HepG2 (cell line): ENCODE data around the gene TTC21B. TPM values are rescaled to one million over a fixed set of nuclear protein-coding genes. Genes with fewer than 3 reads are reported as not detected.

Experiments used
- ATAC-seq: fragments of 200-7000 bp; cut with Tn5 transposase; 3 replicates; pipeline ENCODE4 v1.9.1; 2020; ENCODE audit warnings: mild to moderate bottlenecking, moderate library complexity
- BruUV-seq: library from RNA; stranded (reverse); fragments of 400-500 nt; replicated peaks from 2 replicates; lab custom pipeline; 2021; lab: Mats Ljungman, UMichigan
- CTCF ChIA-PET: fragments of 300-600 bp; formaldehyde crosslinking; extraction: SDS; loops from one replicate; lab custom pipeline; 2021; ENCODE audit warnings: low total read pairs, inconsistent platforms, low intra/inter-chr PET ratio; lab: Yijun Ruan, JAX
- POLR2A ChIA-PET: fragments of 350-600 bp; sonication (Branson Sonifier 250); formaldehyde crosslinking; loops from one replicate; lab custom pipeline; 2020; ENCODE audit warnings: antibody characterized with exemption, inconsistent platforms; lab: Yijun Ruan, JAX
- DNase-seq: peaks from one replicate; pipeline ENCODE4 v3.0.0-alpha.2; 2015; ENCODE audit warnings: low spot score
- FAIRE-seq: peaks from 3 replicates; lab custom pipeline; 2011; peaks lifted over from hg19 to GRCh38; lab: Jason Lieb, UNC
- H2AFZ ChIP-seq: one replicate; pipeline ENCODE4 v1.6.1; 2011; ENCODE audit warnings: low read length, inconsistent platforms
- H3K27ac ChIP-seq: fragments of 300-600 bp; 3 replicates; pipeline ENCODE4 v1.8.0; 2011; ENCODE audit warnings: mixed run types, mild to moderate bottlenecking, mixed read lengths, low read length, inconsistent platforms; ENCODE audit not compliant: insufficient read depth; ENCODE audit errors: extremely low read length
- H3K27me3 ChIP-seq, 2 experiments: fragments of 200-600 bp in 1 of 2; 2 replicates in 1 of 2; 3 replicates in 1 of 2; pipeline versions ENCODE4 v1.6.0 to v1.8.0; 2011; ENCODE audit warnings: low read length in 2 of 2, mild to moderate bottlenecking in 2 of 2, moderate library complexity in 2 of 2, inconsistent platforms in 1 of 2; ENCODE audit not compliant: insufficient read depth in 2 of 2, control insufficient read depth in 1 of 2
- H3K36me3 ChIP-seq, 2 experiments: fragments of 200-600 bp in 1 of 2; replicated peaks in 1 of 2; 2 replicates in 1 of 2; 3 replicates in 1 of 2; pipeline versions ENCODE4 v1.5.1 to v1.8.0; 2011; ENCODE audit warnings: low read length in 2 of 2, inconsistent platforms in 1 of 2; ENCODE audit not compliant: insufficient read depth in 2 of 2, control insufficient read depth in 1 of 2
- H3K4me1 ChIP-seq: 2 replicates; pipeline ENCODE4 v1.5.1; 2012; ENCODE audit warnings: low read length, inconsistent platforms; ENCODE audit not compliant: insufficient read depth
- H3K4me2 ChIP-seq: 2 replicates; pipeline ENCODE4 v1.6.0; 2011; ENCODE audit warnings: low read depth, low read length, inconsistent platforms
- H3K4me3 ChIP-seq, 3 experiments: fragments of 200-600 bp in 1 of 3; sonication (generic), shearing (Covaris generic) in 1 of 3; replicated peaks in 1 of 3; 2 replicates each; pipeline ENCODE4 v1.5.1; 2011 to 2016; ENCODE audit warnings: low read length in 3 of 3, inconsistent platforms in 2 of 3, low read depth in 2 of 3, mild to moderate bottlenecking in 2 of 3, control low read depth in 1 of 3, mixed read lengths in 1 of 3; ENCODE audit not compliant: insufficient read depth in 1 of 3
- H3K79me2 ChIP-seq: one replicate; pipeline ENCODE4 v1.6.1; 2011; ENCODE audit warnings: low read length, inconsistent platforms; ENCODE audit not compliant: insufficient read depth
- H3K9ac ChIP-seq: 2 replicates; pipeline ENCODE4 v1.6.0; 2011; ENCODE audit warnings: mild to moderate bottlenecking, low read depth, low read length, inconsistent platforms; ENCODE audit not compliant: insufficient read depth
- H3K9me3 ChIP-seq: 2 replicates; pipeline ENCODE4 v1.5.1; 2012; ENCODE audit warnings: mild to moderate bottlenecking, low read length
- H4K20me1 ChIP-seq: 2 replicates; pipeline ENCODE4 v1.6.0; 2011; ENCODE audit warnings: inconsistent platforms, mild to moderate bottlenecking, low read length, moderate library complexity; ENCODE audit not compliant: insufficient read depth
- BORCS8-MEF2B ChIP-seq: sonication (generic); formaldehyde crosslinking; IDR thresholded peaks from 2 replicates; pipeline ENCODE4 v1.8.0; 2022; ENCODE audit warnings: mild to moderate bottlenecking, missing genetic modification reagents
- FLYWCH1 ChIP-seq: sonication (generic); formaldehyde crosslinking; IDR thresholded peaks from 2 replicates; pipeline ENCODE4 v1.8.1; 2023; ENCODE audit warnings: mild to moderate bottlenecking, missing genetic modification reagents
- GABPA ChIP-seq, 2 experiments: IDR thresholded peaks; 2 replicates each; pipeline ENCODE4 v1.6.1; 2011 to 2016; ENCODE audit warnings: low read depth in 2 of 2, low read length in 1 of 2, missing biosample characterization in 1 of 2, missing genetic modification characterization in 1 of 2
- HOXA7 ChIP-seq: sonication (generic); formaldehyde crosslinking; IDR thresholded peaks from 2 replicates; pipeline ENCODE4 v1.8.1; 2022; ENCODE audit warnings: mild to moderate bottlenecking, missing genetic modification reagents, moderate library complexity
- KDM1A ChIP-seq: IDR thresholded peaks from 2 replicates; pipeline ENCODE4 v1.6.1; 2016; ENCODE audit warnings: missing compliant biosample characterization
- MTA1 ChIP-seq: sonication (generic); formaldehyde crosslinking; IDR thresholded peaks from 2 replicates; pipeline ENCODE4 v1.4.0; 2020; ENCODE audit warnings: missing genetic modification reagents, mild to moderate bottlenecking, borderline replicate concordance
- MTA3 ChIP-seq: sonication (generic); formaldehyde crosslinking; IDR thresholded peaks from 2 replicates; pipeline ENCODE4 v1.4.0; 2020; ENCODE audit warnings: missing genetic modification reagents
- PRPF4 ChIP-seq: fragments of 200-400 bp; formaldehyde crosslinking; IDR thresholded peaks from 2 replicates; pipeline ENCODE4 v1.6.1; 2016; ENCODE audit warnings: low read length, low read depth; ENCODE audit not compliant: poor library complexity, severe bottlenecking
- TOPORS ChIP-seq: sonication (generic); formaldehyde crosslinking; IDR thresholded peaks from 2 replicates; pipeline ENCODE4 v1.8.0; 2023; ENCODE audit warnings: mild to moderate bottlenecking, missing genetic modification reagents
- ZKSCAN8 ChIP-seq: IDR thresholded peaks from 2 replicates; pipeline ENCODE4 v1.6.1; 2016; ENCODE audit warnings: borderline replicate concordance, missing genetic modification reagents, missing compliant biosample characterization
- ZNF20 ChIP-seq: sonication (generic); formaldehyde crosslinking; IDR thresholded peaks from 2 replicates; pipeline ENCODE4 v1.4.0; 2020; ENCODE audit warnings: mild to moderate bottlenecking, moderate library complexity, missing genetic modification reagents
- ZNF432 ChIP-seq: sonication (generic); formaldehyde crosslinking; IDR thresholded peaks from 2 replicates; pipeline ENCODE4 v1.5.0; 2020; ENCODE audit warnings: missing genetic modification reagents, mild to moderate bottlenecking, borderline replicate concordance
- ZNF570 ChIP-seq: sonication (generic); formaldehyde crosslinking; IDR thresholded peaks from 2 replicates; pipeline ENCODE4 v1.4.0; 2020; ENCODE audit warnings: mild to moderate bottlenecking, missing genetic modification reagents, borderline replicate concordance
- ZNF790 ChIP-seq: sonication (generic); formaldehyde crosslinking; IDR thresholded peaks from 2 replicates; pipeline ENCODE4 v1.8.0; 2022; ENCODE audit warnings: missing genetic modification reagents, mild to moderate bottlenecking, borderline replicate concordance
- WGBS: methylation state at CpG from one replicate; pipeline ENCODE4 v1.1.6; 2017; ENCODE audit warnings: low lambda C conversion rate; 5-methylcytosine and 5-hydroxymethylcytosine counted together
- in situ Hi-C: cut with HindIII; loops from 2 replicates; pipeline ENCODE4 v1.10.0; 2017; ENCODE audit warnings: low pct_unique_long_range_greater_than_20kb; ENCODE audit not compliant: extremely low pct_ligation_motif_present
- intact Hi-C: fragments of 100-400 bp; cut with micrococcal nuclease; formaldehyde crosslinking; loops from one replicate; pipeline ENCODE4 v1.10.0; 2022; ENCODE audit not compliant: unreplicated experiment
- polyA plus RNA-seq, 8 experiments: library from polyadenylated mRNA; depleted of rRNA in 3 of 8; stranded (reverse) in 7 of 8; unstranded in 1 of 8; fragments of >200 nt; fragmentation: Illumina TruSeq in 4 of 8; extraction: Trizol in 4 of 8; gene quantifications; 2 replicates each; pipeline versions ENCODE4 v1.2.1 to v1.2.3, GENCODE V29; 2011 to 2016; ENCODE audit warnings: low read depth in 4 of 8, missing spikeins in 1 of 8, mixed read lengths in 1 of 8; ENCODE audit not compliant: insufficient read depth in 1 of 8
- total RNA-seq, 5 experiments: library from RNA; depleted of rRNA; stranded (reverse); fragments of >200 nt; fragmentation: Illumina TruSeq; extraction: Trizol; gene quantifications; 2 replicates each; pipeline ENCODE4 v1.2.3, GENCODE V29; 2016; ENCODE audit warnings: low read depth in 1 of 5
- TF ChIP-seq, protein P1 (sequence below): sonication (generic); formaldehyde crosslinking; IDR thresholded peaks from 2 replicates; pipeline ENCODE4 v1.4.0; 2020; ENCODE audit warnings: missing genetic modification reagents, low read depth, mild to moderate bottlenecking, borderline replicate concordance
- TF ChIP-seq, protein P2 (sequence below): sonication (generic); formaldehyde crosslinking; IDR thresholded peaks from 2 replicates; pipeline ENCODE4 v1.4.0; 2020; ENCODE audit warnings: low read depth, mild to moderate bottlenecking, missing genetic modification reagents

TTC21B gene
- total and polyA plus RNA-seq, 2 of the 13 experiments (the other 11 are each of a cell fraction or from before 2014, with no cell fraction given): 39.1 to 67.1 TPM

DNA sequence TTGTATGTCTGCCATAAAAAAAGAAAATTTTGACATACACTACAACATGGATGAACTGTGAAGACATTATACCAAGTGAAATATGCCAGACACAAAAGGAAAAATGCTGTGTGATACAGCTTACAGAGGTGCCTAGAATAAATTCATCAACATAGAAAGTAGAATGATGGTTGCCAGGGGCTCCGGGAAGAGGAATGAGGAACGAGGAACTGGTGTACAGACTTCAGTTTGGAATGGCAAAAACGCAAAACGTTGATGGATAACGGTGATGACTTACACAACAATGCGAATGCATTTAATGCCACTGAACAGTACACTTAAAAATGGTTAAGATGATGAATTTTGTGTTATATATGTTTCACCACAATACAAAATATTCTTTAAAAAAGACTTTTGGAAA lies 61.0 kb downstream of the TTC21B start (continued):
- TF ChIP-seq MTA1 (CRISPR knock-in tag) (no peak), ZKSCAN8 (CRISPR knock-in tag) (no peak), HOXA7 (no peak), ZNF20 (CRISPR knock-in tag) (no peak), ZNF570 (CRISPR knock-in tag) (no peak), BORCS8-MEF2B (CRISPR knock-in tag) (no peak), ZNF790 (CRISPR knock-in tag) (no peak), TOPORS (no peak), GABPA (IDR thresholded peaks at IDR 0.05; ENCODE audit: low read depth, low read length) (no peak), GABPA (CRISPR knock-in tag; IDR thresholded peaks at IDR 0.05; ENCODE audit: low read depth) (no peak)
- TF ChIP-seq, protein P1, sequence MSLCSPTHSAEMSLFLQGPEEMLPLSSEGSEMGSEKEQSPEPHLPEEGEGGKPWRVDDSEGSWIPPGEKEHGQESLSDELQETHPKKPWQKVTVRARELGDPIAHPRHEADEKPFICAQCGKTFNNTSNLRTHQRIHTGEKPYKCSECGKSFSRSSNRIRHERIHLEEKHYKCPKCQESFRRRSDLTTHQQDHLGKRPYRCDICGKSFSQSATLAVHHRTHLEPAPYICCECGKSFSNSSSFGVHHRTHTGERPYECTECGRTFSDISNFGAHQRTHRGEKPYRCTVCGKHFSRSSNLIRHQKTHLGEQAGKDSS (CRISPR knock-in tag): no peak
- TF ChIP-seq, protein P2, sequence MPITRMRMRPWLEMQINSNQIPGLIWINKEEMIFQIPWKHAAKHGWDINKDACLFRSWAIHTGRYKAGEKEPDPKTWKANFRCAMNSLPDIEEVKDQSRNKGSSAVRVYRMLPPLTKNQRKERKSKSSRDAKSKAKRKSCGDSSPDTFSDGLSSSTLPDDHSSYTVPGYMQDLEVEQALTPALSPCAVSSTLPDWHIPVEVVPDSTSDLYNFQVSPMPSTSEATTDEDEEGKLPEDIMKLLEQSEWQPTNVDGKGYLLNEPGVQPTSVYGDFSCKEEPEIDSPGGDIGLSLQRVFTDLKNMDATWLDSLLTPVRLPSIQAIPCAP: no peak

DNA sequence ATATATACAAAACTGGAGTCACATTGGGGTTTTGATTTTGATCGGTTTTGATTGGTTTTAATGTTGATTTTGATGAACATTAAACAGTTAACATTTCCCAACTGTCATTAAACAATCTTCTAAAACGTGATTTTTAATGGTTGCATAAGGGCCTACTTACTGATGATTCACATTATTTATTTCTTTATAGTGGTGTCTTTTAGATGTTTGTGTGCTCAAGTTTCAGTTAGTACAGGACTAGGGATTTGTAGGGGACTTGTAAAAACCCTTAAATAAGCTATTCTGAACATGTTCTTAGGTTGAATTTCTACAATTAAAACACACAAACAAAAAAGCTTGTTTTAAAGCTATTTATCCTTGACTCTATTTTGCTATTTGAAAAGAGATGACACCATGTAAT lies 61.6 kb downstream of the TTC21B start:
- H3K27ac ChIP-seq: no peak overlapping the region
- H3K79me2 ChIP-seq: no peaks in the 10 kb centered on the region
- ChIA-PET POLR2A (no interaction called here), CTCF (no interaction called here)
- in situ Hi-C loops (no loop called here), intact Hi-C loops (loop anchor here (5.0 kb wide), 1 partner anchor 35 kb away; no protein-coding TSS in a partner anchor)
- 94% methylated on average over 2 of the region's 2 CpGs for WGBS
- no peak overlapping the region for H3K4me3 ChIP-seq
- no peaks in the 10 kb centered on the region for H3K27me3 ChIP-seq
- no peak overlapping the region for H3K9ac ChIP-seq
- H4K20me1 ChIP-seq: no peaks in the 10 kb centered on the region
- H3K9me3 ChIP-seq: no peaks in the 10 kb centered on the region
- H3K4me1 ChIP-seq: no peaks in the 10 kb centered on the region
- no peak for TF ChIP-seq MTA3 (CRISPR knock-in tag)
- no peak for TF ChIP-seq FLYWCH1 (CRISPR knock-in tag)
- no peak for TF ChIP-seq KDM1A (CRISPR knock-in tag)
- TF ChIP-seq ZNF432: no peak
- TF ChIP-seq PRPF4: no peak
- no peak overlapping the region for H2AFZ ChIP-seq
- DNase-seq (no peak), ATAC-seq (no peak), FAIRE-seq (no peak)
- no peak overlapping the region for H3K4me2 ChIP-seq
- BruUV-seq: TSS peak; percentile 1
- H3K36me3 ChIP-seq: peaks cover 21 to 79% of the 10 kb centered on the region in 2 experiments
